GM23338 (cell line): Measurements from ENCODE around the gene CDH4. TPM values are rescaled to one million over a fixed set of nuclear protein-coding genes. Genes with fewer than 3 reads are reported as not detected.

Source experiments
- ATAC-seq: fragments of 200-7000 bp; cut with Tn5 transposase; 3 replicates; pipeline ENCODE4 v1.9.1; 2020
- DNase-seq: peaks from one replicate; pipeline ENCODE4 v3.0.0-alpha.2; 2015; ENCODE audit warnings: low spot score
- H2AFZ ChIP-seq: fragments of 200-600 bp; sonication (generic); 2 replicates; pipeline ENCODE4 v1.8.0; 2016; ENCODE audit warnings: antibody characterized with exemption, mild to moderate bottlenecking, moderate library complexity
- H3F3A ChIP-seq: fragments of 200-600 bp; sonication (generic); replicated peaks from 2 replicates; pipeline ENCODE4 v1.8.0; 2017; ENCODE audit warnings: antibody characterized with exemption, mixed run types, low read depth
- H3K27ac ChIP-seq: fragments of 200-600 bp; sonication (generic); 2 replicates; pipeline ENCODE4 v1.6.1; 2016; ENCODE audit warnings: low read depth
- H3K27me3 ChIP-seq: fragments of 200-600 bp; sonication (generic); 2 replicates; pipeline ENCODE4 v1.8.0; 2016; ENCODE audit warnings: mild to moderate bottlenecking, mixed run types, moderate library complexity; ENCODE audit not compliant: insufficient read depth
- H3K36me3 ChIP-seq: fragments of 200-600 bp; sonication (generic); 2 replicates; pipeline ENCODE4 v1.8.0; 2016; ENCODE audit warnings: mild to moderate bottlenecking; ENCODE audit not compliant: insufficient read depth
- H3K4me1 ChIP-seq: fragments of 200-600 bp; sonication (generic); 2 replicates; pipeline ENCODE4 v1.8.0; 2016; ENCODE audit warnings: mild to moderate bottlenecking, moderate library complexity; ENCODE audit not compliant: insufficient read depth
- H3K4me2 ChIP-seq: fragments of 200-600 bp; sonication (generic); 2 replicates; pipeline ENCODE4 v1.7.1; 2017; ENCODE audit warnings: mixed run types
- H3K4me3 ChIP-seq: fragments of 200-600 bp; sonication (generic); 2 replicates; pipeline ENCODE4 v1.6.1; 2016; ENCODE audit warnings: mixed run types
- H3K79me2 ChIP-seq: fragments of 200-600 bp; sonication (generic); replicated peaks from 2 replicates; pipeline ENCODE4 v1.8.0; 2017; ENCODE audit warnings: mild to moderate bottlenecking; ENCODE audit not compliant: insufficient read depth
- H3K9me2 ChIP-seq: fragments of 200-600 bp; sonication (generic); 2 replicates; pipeline ENCODE4 v1.8.0; 2017; ENCODE audit not compliant: insufficient read depth
- H4K20me1 ChIP-seq: fragments of 200-600 bp; sonication (generic); replicated peaks from 2 replicates; pipeline ENCODE4 v1.8.0; 2017; ENCODE audit warnings: mild to moderate bottlenecking; ENCODE audit not compliant: insufficient read depth
- H3K27ac Mint-ChIP-seq: 2 replicates; pipeline ENCODE4 v1.8.0; 2020; ENCODE audit warnings: inconsistent platforms, mild to moderate bottlenecking, moderate library complexity, mixed read lengths
- H3K27me3 Mint-ChIP-seq: 3 replicates; pipeline ENCODE4 v1.8.0; 2022; ENCODE audit warnings: low read depth, mild to moderate bottlenecking, moderate library complexity, mixed read lengths, inconsistent platforms; ENCODE audit not compliant: insufficient read depth, poor library complexity
- H3K36me3 Mint-ChIP-seq: 3 replicates; pipeline ENCODE4 v1.8.0; 2021; ENCODE audit warnings: low read depth, mild to moderate bottlenecking, inconsistent platforms, moderate library complexity, mixed read lengths
- H3K4me1 Mint-ChIP-seq: 3 replicates; pipeline ENCODE4 v1.8.0; 2020; ENCODE audit warnings: mild to moderate bottlenecking, inconsistent platforms, mixed read lengths
- H3K4me3 Mint-ChIP-seq: 3 replicates; pipeline ENCODE4 v1.8.0; 2021; ENCODE audit warnings: moderate library complexity, mild to moderate bottlenecking, inconsistent platforms, mixed read lengths
- H3K9me3 Mint-ChIP-seq: 3 replicates; pipeline ENCODE4 v1.8.0; 2020; ENCODE audit warnings: moderate library complexity, mild to moderate bottlenecking, inconsistent platforms, mixed read lengths
- CREB1 ChIP-seq: fragments of 250-450 bp; sonication (Bioruptor Pico); IDR thresholded peaks from 2 replicates; pipeline ENCODE4 v1.5.0; 2020; ENCODE audit warnings: low read depth, mild to moderate bottlenecking, moderate library complexity
- CTCF ChIP-seq, 2 experiments: fragments of 200-600 bp in 1 of 2; sonication (generic) in 1 of 2; conservative IDR thresholded peaks; 2 replicates each; pipeline versions ENCODE4 v1.5.1 to v1.6.1; 2016 to 2017; ENCODE audit warnings: antibody characterized with exemption in 2 of 2, low read depth in 2 of 2, mild to moderate bottlenecking in 2 of 2, moderate library complexity in 1 of 2
- EZH2 ChIP-seq: fragments of 200-600 bp; sonication (generic); IDR thresholded peaks from one replicate; pipeline ENCODE4 v1.8.0; 2017; ENCODE audit warnings: antibody characterized with exemption, mild to moderate bottlenecking, low read depth; ENCODE audit not compliant: unreplicated experiment
- EZH2phosphoT487 ChIP-seq: fragments of 200-600 bp; sonication (generic); IDR thresholded peaks from one replicate; pipeline ENCODE4 v1.8.1; 2018; ENCODE audit warnings: antibody characterized with exemption; ENCODE audit not compliant: unreplicated experiment
- JUNB ChIP-seq: IDR thresholded peaks from one replicate; pipeline ENCODE4 v1.6.1; 2016; ENCODE audit warnings: antibody characterized with exemption; ENCODE audit not compliant: unreplicated experiment
- NANOG ChIP-seq: IDR thresholded peaks from 2 replicates; pipeline ENCODE4 v1.6.1; 2016; ENCODE audit warnings: antibody characterized with exemption, borderline replicate concordance
- POLR2AphosphoS5 ChIP-seq: IDR thresholded peaks from 2 replicates; pipeline ENCODE4 v1.6.1; 2016; ENCODE audit warnings: antibody characterized with exemption, low read depth
- REST ChIP-seq: IDR thresholded peaks from one replicate; pipeline ENCODE4 v1.6.1; 2018; ENCODE audit warnings: antibody characterized with exemption; ENCODE audit not compliant: unreplicated experiment
- STAT1 ChIP-seq: IDR thresholded peaks from one replicate; pipeline ENCODE4 v1.6.1; 2016; ENCODE audit warnings: antibody characterized with exemption; ENCODE audit not compliant: unreplicated experiment
- ZNF114 ChIP-seq: fragments of 250-450 bp; sonication (Bioruptor Pico); IDR thresholded peaks from 2 replicates; pipeline ENCODE4 v1.5.0; 2020; ENCODE audit warnings: mild to moderate bottlenecking, moderate library complexity
- ZNF331 ChIP-seq: fragments of 250-450 bp; sonication (Bioruptor Pico); IDR thresholded peaks from 2 replicates; pipeline ENCODE4 v1.5.0; 2020; ENCODE audit warnings: low read depth, mild to moderate bottlenecking, moderate library complexity
- ZNF462 ChIP-seq: fragments of 250-450 bp; sonication (Bioruptor Pico); IDR thresholded peaks from 2 replicates; pipeline ENCODE4 v1.5.0; 2020; ENCODE audit warnings: mild to moderate bottlenecking, moderate library complexity
- polyA plus RNA-seq: library from polyadenylated mRNA; unstranded; fragments of >200 nt; fragmentation: Nextera tagmentation; extraction: Ambion mirVana; gene quantifications from 2 replicates; pipeline ENCODE4 v1.2.1, GENCODE V29; 2016
- total RNA-seq: library from RNA; depleted of rRNA; stranded (reverse); fragments of >200 nt; shearing (Covaris generic); gene quantifications from 2 replicates; pipeline ENCODE4 v1.2.3, GENCODE V29; 2014
- TF ChIP-seq, protein P1 (sequence below): IDR thresholded peaks from 2 replicates; pipeline ENCODE4 v1.6.1; 2016; ENCODE audit warnings: antibody characterized with exemption

The CDH4 gene
- total and polyA plus RNA-seq, 2 experiments from 2014 or later = 1.2 to 4.2 TPM

DNA sequence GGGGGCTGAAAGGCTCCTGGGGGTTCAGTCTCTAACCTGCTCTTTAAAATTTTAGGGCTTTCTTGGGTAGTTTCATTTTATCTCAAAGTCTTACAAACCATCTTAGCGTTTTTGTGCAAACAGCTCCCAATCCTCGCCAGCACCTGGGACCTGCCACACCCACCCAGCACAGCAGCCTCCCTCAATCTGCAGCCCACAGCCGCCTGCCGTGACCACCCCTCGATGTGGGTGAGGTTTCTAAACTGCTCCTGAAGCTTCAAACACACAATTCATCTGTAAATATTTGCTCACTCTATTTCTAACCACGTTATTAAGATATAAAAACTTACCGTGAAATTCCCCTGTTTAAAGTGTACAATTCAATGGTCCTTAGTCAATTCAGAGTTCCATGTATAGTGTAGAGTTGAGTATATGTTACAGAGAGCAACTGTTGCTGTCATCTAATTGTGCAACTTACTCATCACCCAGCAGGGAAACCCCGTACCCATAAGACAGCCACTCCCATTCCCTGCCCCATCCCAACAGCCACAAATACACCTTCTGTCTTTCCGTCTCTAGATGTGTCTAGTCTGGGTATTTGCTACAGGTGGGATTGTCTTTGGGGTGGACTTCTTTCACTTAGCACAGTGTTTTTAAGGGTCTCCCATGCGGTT, 432.6 kb downstream of the CDH4 start:
- H2AFZ ChIP-seq = no peak overlapping the region
- no peaks in the 10 kb centered on the region for H3K9me2 ChIP-seq
- TF ChIP-seq ZNF462 (CRISPR knock-in tag) = no peak
- TF ChIP-seq ZNF114 (CRISPR knock-in tag) = no peak
- TF ChIP-seq CREB1 (CRISPR knock-in tag) = no peak
- no peak for TF ChIP-seq EZH2
- TF ChIP-seq, protein P1, sequence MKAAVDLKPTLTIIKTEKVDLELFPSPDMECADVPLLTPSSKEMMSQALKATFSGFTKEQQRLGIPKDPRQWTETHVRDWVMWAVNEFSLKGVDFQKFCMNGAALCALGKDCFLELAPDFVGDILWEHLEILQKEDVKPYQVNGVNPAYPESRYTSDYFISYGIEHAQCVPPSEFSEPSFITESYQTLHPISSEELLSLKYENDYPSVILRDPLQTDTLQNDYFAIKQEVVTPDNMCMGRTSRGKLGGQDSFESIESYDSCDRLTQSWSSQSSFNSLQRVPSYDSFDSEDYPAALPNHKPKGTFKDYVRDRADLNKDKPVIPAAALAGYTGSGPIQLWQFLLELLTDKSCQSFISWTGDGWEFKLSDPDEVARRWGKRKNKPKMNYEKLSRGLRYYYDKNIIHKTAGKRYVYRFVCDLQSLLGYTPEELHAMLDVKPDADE = no peak
- no peak for TF ChIP-seq REST
- no peak for TF ChIP-seq NANOG
- no peak for TF ChIP-seq STAT1
- TF ChIP-seq CTCF (conservative IDR thresholded peaks at IDR 0.05; ENCODE audit: low read depth in 2 of 2) = no peak
- TF ChIP-seq EZH2phosphoT487 = no peak
- no peak for TF ChIP-seq POLR2AphosphoS5
- TF ChIP-seq ZNF331 = no peak
- TF ChIP-seq JUNB = no peak
- H3K79me2 ChIP-seq = no peaks in the 10 kb centered on the region
- H3K27me3 ChIP-seq = no peaks in the 10 kb centered on the region
- no peaks in the 10 kb centered on the region for H4K20me1 ChIP-seq
- Mint-ChIP-seq H3K27me3 (peaks cover 15% of the 10 kb centered on the region), H3K4me1 (peaks cover 3% of the 10 kb centered on the region; the same call in 2 of the 3 replicates), H3K4me3 (no peak overlapping the region), H3K36me3 (no peaks in the 10 kb centered on the region), H3K27ac (no peak overlapping the region), H3K9me3 (no peaks in the 10 kb centered on the region)
- no peaks in the 10 kb centered on the region for H3K4me1 ChIP-seq
- DNase-seq (no peak), ATAC-seq (no peak)
- H3K36me3 ChIP-seq = no peaks in the 10 kb centered on the region
- 0 out of 2 replicates have a peak, but pooled peaks cover 5% of the 10 kb centered on the region for H3F3A ChIP-seq
- H3K4me3 ChIP-seq = no peak overlapping the region
- no peak overlapping the region for H3K27ac ChIP-seq
- no peak overlapping the region for H3K4me2 ChIP-seq
